PC-9 (cell line): Measurements from ENCODE around the gene SORCS2.

Experiments used
- EZH2 ChIP-seq: fragments of 200-600 bp; sonication (generic); IDR thresholded peaks from 2 replicates; pipeline ENCODE4 v1.8.0; 2017; ENCODE audit warnings: antibody characterized with exemption, low read depth
- TF ChIP-seq, protein P1 (sequence below): fragments of 200-600 bp; sonication (generic); conservative IDR thresholded peaks from 2 replicates; pipeline ENCODE4 v1.6.1; 2017; ENCODE audit warnings: mixed run types, antibody characterized with exemption, mild to moderate bottlenecking, moderate library complexity

DNA sequence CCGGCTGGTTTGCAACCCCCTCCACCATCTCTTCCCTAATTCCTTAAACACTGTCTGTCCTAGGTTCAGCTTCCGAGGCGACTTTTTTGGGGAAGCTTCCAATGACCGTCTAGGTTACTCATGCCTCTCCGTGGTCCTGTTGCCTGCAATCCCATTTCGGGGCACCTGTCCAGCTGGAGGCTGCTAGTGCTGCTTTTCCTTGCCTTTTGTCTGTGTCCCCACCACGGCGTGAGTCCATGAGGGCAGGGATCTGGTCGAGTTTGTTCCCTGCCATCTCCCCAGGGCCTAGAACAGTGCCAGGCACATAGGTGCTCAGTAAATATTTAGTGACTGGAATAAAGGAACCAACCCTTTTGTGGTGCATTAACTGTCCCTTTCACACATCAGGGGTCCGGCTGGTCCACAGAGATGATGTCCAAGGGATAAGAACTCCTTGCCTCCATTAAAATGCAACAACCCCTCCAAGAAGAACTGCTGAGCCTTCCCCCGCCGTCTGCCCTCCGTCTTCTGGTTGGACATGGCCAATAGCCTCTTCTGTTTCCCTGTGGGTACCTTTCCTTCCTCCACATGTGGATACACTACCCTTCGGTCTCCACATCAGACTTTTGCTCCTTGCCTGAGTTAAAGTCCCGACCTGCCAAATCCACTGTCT lies 5.7 kb upstream of the SORCS2 start:
- TF ChIP-seq, protein P1, sequence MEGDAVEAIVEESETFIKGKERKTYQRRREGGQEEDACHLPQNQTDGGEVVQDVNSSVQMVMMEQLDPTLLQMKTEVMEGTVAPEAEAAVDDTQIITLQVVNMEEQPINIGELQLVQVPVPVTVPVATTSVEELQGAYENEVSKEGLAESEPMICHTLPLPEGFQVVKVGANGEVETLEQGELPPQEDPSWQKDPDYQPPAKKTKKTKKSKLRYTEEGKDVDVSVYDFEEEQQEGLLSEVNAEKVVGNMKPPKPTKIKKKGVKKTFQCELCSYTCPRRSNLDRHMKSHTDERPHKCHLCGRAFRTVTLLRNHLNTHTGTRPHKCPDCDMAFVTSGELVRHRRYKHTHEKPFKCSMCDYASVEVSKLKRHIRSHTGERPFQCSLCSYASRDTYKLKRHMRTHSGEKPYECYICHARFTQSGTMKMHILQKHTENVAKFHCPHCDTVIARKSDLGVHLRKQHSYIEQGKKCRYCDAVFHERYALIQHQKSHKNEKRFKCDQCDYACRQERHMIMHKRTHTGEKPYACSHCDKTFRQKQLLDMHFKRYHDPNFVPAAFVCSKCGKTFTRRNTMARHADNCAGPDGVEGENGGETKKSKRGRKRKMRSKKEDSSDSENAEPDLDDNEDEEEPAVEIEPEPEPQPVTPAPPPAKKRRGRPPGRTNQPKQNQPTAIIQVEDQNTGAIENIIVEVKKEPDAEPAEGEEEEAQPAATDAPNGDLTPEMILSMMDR = no peak
- TF ChIP-seq EZH2 = no peak
